Heart left ventricle (tissue), 16 donors: ENCODE measurements around the gene TTC34. TPM values are rescaled to one million over a fixed set of nuclear protein-coding genes. Genes with fewer than 3 reads are reported as not detected.
"Not testable (repeated sequence)": the region's sequence is repeated elsewhere in the genome, so short reads cannot be mapped to it uniquely, and the experiment has no call there.

ENCODE experiments used
- ATAC-seq, 4 donors: fragments of 200-7000 bp; cut with Tn5 transposase; one replicate each; pipeline ENCODE4 v1.9.1; 2020 to 2022; ENCODE audit warnings: moderate library complexity in 4 of 4, mild to moderate bottlenecking in 3 of 4, moderate number of reproducible peaks in 1 of 4
- DNase-seq, 5 donors: peaks; one replicate each; pipeline ENCODE4 v3.0.0-alpha.2; 2020
- H3K27ac ChIP-seq, 12 donors: fragments of 200-600 bp; sonication (generic) in 4 of 12; one replicate each; pipeline versions ENCODE4 v1.5.0 to v1.8.0; 2016 to 2022; ENCODE audit warnings: mild to moderate bottlenecking in 2 of 12
- H3K27me3 ChIP-seq, 9 donors: fragments of 200-600 bp; sonication (generic) in 2 of 9; one replicate each; pipeline versions ENCODE4 v1.5.1 to v1.8.0; 2016 to 2022; ENCODE audit warnings: mild to moderate bottlenecking in 3 of 9
- H3K36me3 ChIP-seq, 9 donors: fragments of 200-600 bp; sonication (generic) in 2 of 9; one replicate each; pipeline versions ENCODE4 v1.5.0 to v1.8.0; 2018 to 2022; ENCODE audit warnings: mild to moderate bottlenecking in 2 of 9
- H3K4me1 ChIP-seq, 12 donors: fragments of 200-600 bp; sonication (generic) in 4 of 12; one replicate each; pipeline versions ENCODE4 v1.5.0 to v1.8.0; 2016 to 2022; ENCODE audit warnings: mild to moderate bottlenecking in 3 of 12
- H3K4me3 ChIP-seq, 12 donors: fragments of 200-600 bp; sonication (generic) in 4 of 12; one replicate each; pipeline versions ENCODE4 v1.5.0 to v1.8.0; 2017 to 2022; ENCODE audit warnings: mild to moderate bottlenecking in 9 of 12, moderate library complexity in 4 of 12
- H3K9me3 ChIP-seq, 12 donors: fragments of 200-600 bp; sonication (generic) in 4 of 12; one replicate each; pipeline versions ENCODE4 v1.5.0 to v1.8.0; 2016 to 2022; ENCODE audit warnings: mild to moderate bottlenecking in 1 of 12
- CTCF ChIP-seq, 12 donors: fragments of 200-600 bp; sonication (generic) in 4 of 12; IDR thresholded peaks; one replicate each; pipeline versions ENCODE4 v1.5.0 to v1.8.0; 2018 to 2022; ENCODE audit warnings: antibody characterized with exemption in 12 of 12, mild to moderate bottlenecking in 5 of 12
- POLR2A ChIP-seq, 2 donors: fragments of 450-650 bp; IDR thresholded peaks; one replicate each; pipeline ENCODE4 v1.6.1; 2017; ENCODE audit warnings: antibody characterized with exemption in 2 of 2, mild to moderate bottlenecking in 2 of 2, moderate library complexity in 2 of 2
- WGBS, 4 donors: extraction: QIAGEN DNeasy Blood & Tissue Kit in 2 of 4; methylation state at CpG; one replicate each; pipeline versions ENCODE4 v1.1.5 to v1.1.7; 2013 to 2018; 5-methylcytosine and 5-hydroxymethylcytosine counted together
- intact Hi-C, 10 donors: fragments of 100-400 bp; cut with DNase I; formaldehyde crosslinking; loops; one replicate each; pipeline versions ENCODE4 v1.11.1 to v1.14.2; 2022
- polyA plus RNA-seq, 2 donors: library from polyadenylated mRNA; stranded (reverse); fragments of 200-250 nt; gene quantifications; one replicate each; pipeline ENCODE4 v1.2.3, GENCODE V29; 2013
- total RNA-seq, 9 donors: library from RNA; depleted of rRNA in 2 of 9; stranded (reverse); fragments of >200 nt in 2 of 9; fragmentation: NEBNext Ultra II Directional in 3 of 9; extraction: Animal tissue kit (Norgen Biotek cat#: 25700) in 3 of 9; gene quantifications; one replicate each; pipeline versions ENCODE4 v1.1.0 to v1.2.4, GENCODE V29; 2016 to 2023
- donor health status: ischemic (EF 13 %, LVEDD 7.1; RV severe dilation, severe dysfunction).
- donor health status: healthy with polysubstance abuse.
- donor health status: DM: no; HTN: yes; CAD: no.
- donor health status: DM: no; HTN: no; CAD: no.
- donor health status: ischemic (EF 25% LVEDD 6.9; RV normal size, moderate dysfunction).
- donor health status: ischemic (EF 25% LVEDD 5.7; RV mildly dilated, moderate dysfunction).
- donor health status: healthy.
- donor health status: DM: yes; HTN: yes; CAD: no.
- donor health status: ischemic (EF 35%, LVEDD 5.7; RV mildly dilated, moderate dysfunction).
- donor health status: nonischemic (EF 11% LVEDD 7.7; RV severe dilation, severe dysfunction).
- donor health status: DM: yes; HTN: yes; CAD: no.
- donor health status: PGD.
- donor health status: ischemic (EF 29% LVEDD 5.4; RV normal size, mild dysfunction).
- donor health status: nonischemic (EF 23%, LVEDD 6.1; RV moderate dilation, normal function).

The TTC34 gene
- total and polyA plus RNA-seq, 11 donors = 0.06 to 0.67 (median 0.42) TPM; not detected in 1

GRCh38 chr1:2799811-2800663 lies 1.5 kb downstream of the TTC34 start:
- Histone ChIP-seq H3K27me3 (peaks cover 4 to 46% (median 11%) of the 10 kb centered on the region in 9 donors), H3K9me3 (peaks cover 0 to 6% (median under 1%) of the 10 kb centered on the region in 12 donors)

GRCh38 chr1:2798958-2799357 lies 2.5 kb downstream of the TTC34 start:
- WGBS, 4 donors = 88 to 96% (median 94%) methylated on average over 7 of the region's 7 CpGs
- ATAC-seq, intact Hi-C loops, H3K4me1 ChIP-seq, H3K4me3 ChIP-seq, H3K36me3 ChIP-seq, H3K27ac ChIP-seq: not testable (repeated sequence)
- peak in 1 of 5 donors; percentile 36 for DNase-seq
- H3K9me3 ChIP-seq = peaks cover 0 to 17% (median 9%) of the 10 kb centered on the region in 12 donors
- H3K27me3 ChIP-seq = peaks cover 4 to 35% (median 11%) of the 10 kb centered on the region in 9 donors

More at GRCh38 chr1:2799811-2800663, 1.5 kb downstream of the TTC34 start:
- Histone ChIP-seq H3K27ac (no peak overlapping the region), H3K4me1 (peaks cover 0 to 4% (median 0%) of the 10 kb centered on the region in 12 donors), H3K36me3 (no peaks in the 10 kb centered on the region), H3K4me3 (no peak overlapping the region)
- TF ChIP-seq POLR2A (IDR thresholded peaks at IDR 0.05) (no peak), CTCF (IDR thresholded peaks at IDR 0.05) (no peak)
- DNase-seq (peak in 2 of 5 donors; percentile 23 to 63), ATAC-seq (no peak)
- 77 to 88% (median 85%) methylated on average over 7 to 49 of the region's 49 CpGs for WGBS, 4 donors
- intact Hi-C loops = no loop called here

GRCh38 chr1:2797741-2798016 lies 3.8 kb downstream of the TTC34 start:
- no peaks in the 10 kb centered on the region for H3K36me3 ChIP-seq
- no peak overlapping the region for H3K27ac ChIP-seq
- DNase-seq (peak in 1 of 5 donors; percentile 0), ATAC-seq (no peak)
- peaks cover 0 to 4% (median 0%) of the 10 kb centered on the region in 12 donors for H3K4me1 ChIP-seq
- TF ChIP-seq POLR2A (IDR thresholded peaks at IDR 0.05) (no peak), CTCF (IDR thresholded peaks at IDR 0.05) (no peak)
- H3K27me3 ChIP-seq = peaks cover 4 to 29% (median 9%) of the 10 kb centered on the region in 9 donors
- H3K4me3 ChIP-seq = no peak overlapping the region
- intact Hi-C loops = no loop called here
- H3K9me3 ChIP-seq = peaks cover 0 to 30% (median 19%) of the 10 kb centered on the region in 12 donors
- WGBS, 4 donors = 63 to 71% (median 66%) methylated on average over 6 of the region's 6 CpGs

- Histone ChIP-seq H3K27ac (no peak overlapping the region), H3K9me3 (peaks cover 0 to 36% (median 25%) of the 10 kb centered on the region in 12 donors), H3K4me3 (no peak overlapping the region), H3K4me1 (peaks cover 0 to 4% (median 0%) of the 10 kb centered on the region in 12 donors), H3K27me3 (peaks cover 3 to 30% (median 9%) of the 10 kb centered on the region in 9 donors), H3K36me3 (no peaks in the 10 kb centered on the region)
- TF ChIP-seq CTCF (IDR thresholded peaks at IDR 0.05) (no peak), POLR2A (IDR thresholded peaks at IDR 0.05) (no peak)
- 49 to 64% (median 56%) methylated on average over 17 to 19 of the region's 19 CpGs for WGBS, 4 donors
- DNase-seq = peak in 2 of 5 donors; percentile 4 to 35
- intact Hi-C loops = no loop called here
- ATAC-seq = no peak
Measured at GRCh38 chr1:2796890-2797740, 4.4 kb downstream of the TTC34 start.
